GM12801 (cell line): Measurements from ENCODE around the gene CSPG4.

Experiments
- TF ChIP-seq, protein P1 (sequence below): IDR thresholded peaks from one replicate; pipeline ENCODE4 v1.5.1; 2011; ENCODE audit warnings: control low read depth; ENCODE audit not compliant: insufficient read length; ENCODE audit errors: extremely low read depth

CSPG4 gene

GRCh38 chr15:75655931-75656330, 56.7 kb downstream of the CSPG4 start:
- TF ChIP-seq, protein P1, sequence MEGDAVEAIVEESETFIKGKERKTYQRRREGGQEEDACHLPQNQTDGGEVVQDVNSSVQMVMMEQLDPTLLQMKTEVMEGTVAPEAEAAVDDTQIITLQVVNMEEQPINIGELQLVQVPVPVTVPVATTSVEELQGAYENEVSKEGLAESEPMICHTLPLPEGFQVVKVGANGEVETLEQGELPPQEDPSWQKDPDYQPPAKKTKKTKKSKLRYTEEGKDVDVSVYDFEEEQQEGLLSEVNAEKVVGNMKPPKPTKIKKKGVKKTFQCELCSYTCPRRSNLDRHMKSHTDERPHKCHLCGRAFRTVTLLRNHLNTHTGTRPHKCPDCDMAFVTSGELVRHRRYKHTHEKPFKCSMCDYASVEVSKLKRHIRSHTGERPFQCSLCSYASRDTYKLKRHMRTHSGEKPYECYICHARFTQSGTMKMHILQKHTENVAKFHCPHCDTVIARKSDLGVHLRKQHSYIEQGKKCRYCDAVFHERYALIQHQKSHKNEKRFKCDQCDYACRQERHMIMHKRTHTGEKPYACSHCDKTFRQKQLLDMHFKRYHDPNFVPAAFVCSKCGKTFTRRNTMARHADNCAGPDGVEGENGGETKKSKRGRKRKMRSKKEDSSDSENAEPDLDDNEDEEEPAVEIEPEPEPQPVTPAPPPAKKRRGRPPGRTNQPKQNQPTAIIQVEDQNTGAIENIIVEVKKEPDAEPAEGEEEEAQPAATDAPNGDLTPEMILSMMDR = no peak

- TF ChIP-seq, protein P1 = no peak
Measured at GRCh38 chr15:75654201-75654907, 58.3 kb downstream of the CSPG4 start.

DNA sequence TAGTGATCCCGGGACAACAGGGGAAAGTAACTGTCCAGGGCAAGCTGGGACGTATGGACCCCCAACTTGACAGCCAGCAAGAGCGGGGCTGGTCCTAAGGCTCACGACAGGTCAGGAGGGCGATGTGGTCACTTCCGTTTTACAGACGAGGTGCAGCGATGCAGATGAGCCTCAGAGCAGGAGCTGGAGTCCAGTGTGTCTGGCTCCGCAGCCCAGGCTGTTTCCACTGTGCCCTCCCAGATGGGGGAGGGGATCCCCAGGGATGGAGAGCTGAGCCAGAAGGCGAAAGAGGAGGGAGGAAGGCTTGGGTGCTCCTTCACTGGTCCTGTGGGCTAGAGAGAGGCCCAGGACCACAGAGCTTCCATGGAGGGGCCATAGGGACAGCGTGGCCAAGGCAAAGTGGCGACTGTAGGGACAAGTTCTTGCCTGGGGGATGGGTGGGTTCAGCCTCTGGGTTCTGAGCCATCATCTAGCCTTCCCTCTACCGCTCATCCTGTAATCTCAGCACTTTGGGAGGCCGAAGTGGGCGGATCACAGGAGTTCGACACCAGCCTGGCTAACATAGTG, 59.2 kb downstream of the CSPG4 start:
- TF ChIP-seq, protein P1 = no peak

- TF ChIP-seq, protein P1 = no peak
Measured at GRCh38 chr15:75651810-75652543, 60.7 kb downstream of the CSPG4 start.

DNA sequence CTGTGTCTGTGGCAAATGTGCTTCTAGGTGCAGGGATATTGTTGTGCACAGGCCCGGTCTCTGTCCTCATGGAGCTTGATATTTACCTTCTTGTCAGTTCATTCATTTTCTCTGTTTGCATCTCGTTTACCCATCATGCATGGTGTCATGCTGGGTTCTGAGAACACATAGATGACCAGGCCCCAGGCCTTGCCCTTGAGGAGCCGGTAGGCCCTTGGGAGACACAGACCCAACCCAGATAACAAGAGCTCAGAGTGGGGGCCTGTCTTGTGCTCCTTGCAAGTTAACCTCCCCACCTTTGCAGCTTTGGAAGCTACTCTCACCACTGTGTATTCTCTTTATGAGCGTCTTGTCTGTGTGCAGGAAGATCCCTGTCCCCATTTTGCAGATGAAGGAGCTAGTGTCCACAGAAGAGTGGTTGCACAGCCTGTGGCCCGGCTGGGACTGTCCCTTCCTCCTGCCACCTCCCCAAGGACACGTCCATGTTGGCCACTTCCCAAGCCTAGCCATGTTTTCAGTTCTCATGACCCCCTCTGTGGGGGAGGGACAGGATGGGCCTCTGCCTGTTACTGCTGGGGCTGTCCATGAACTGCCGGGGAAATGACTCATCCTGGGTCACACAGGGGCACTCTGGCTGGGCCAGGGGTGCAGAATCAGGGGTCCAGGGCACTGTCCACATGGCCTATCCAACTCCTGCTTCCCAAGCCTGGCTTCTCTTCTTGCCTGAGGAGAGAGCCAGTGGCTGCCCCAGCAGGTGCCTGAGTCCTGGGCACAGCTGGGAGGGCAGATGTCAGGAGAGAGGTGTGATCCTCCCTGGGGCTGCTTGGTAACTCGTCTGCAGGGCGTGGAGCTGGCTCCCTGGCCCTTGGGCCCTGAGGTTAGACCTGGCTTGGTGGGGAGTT, 61.5 kb downstream of the CSPG4 start:
- TF ChIP-seq, protein P1 = no peak

GRCh38 chr15:75649848-75650247, 62.8 kb downstream of the CSPG4 start:
- TF ChIP-seq, protein P1 = no peak
